WTC11 (cell line): ENCODE results near the gene DLL1. TPM values are rescaled to one million over a fixed set of nuclear protein-coding genes. Genes with fewer than 3 reads are reported as not detected.

Source experiments
- ATAC-seq: fragments of 200-7000 bp; cut with Tn5 transposase; 2 replicates; pipeline ENCODE4 v1.10.0; 2021; ENCODE audit warnings: mild to moderate bottlenecking, moderate library complexity
- CTCF ChIA-PET: fragments of 300-600 bp; sonication (Branson Sonifier 250); formaldehyde crosslinking; loops from one replicate; lab custom pipeline; 2021; ENCODE audit warnings: antibody characterized with exemption; lab: Charles Lee
- POLR2A ChIA-PET: fragments of 350-600 bp; sonication (Branson Sonifier 250); formaldehyde crosslinking; loops from one replicate; lab custom pipeline; 2021; ENCODE audit warnings: antibody characterized with exemption; lab: Charles Lee
- DNase-seq: peaks from one replicate; pipeline ENCODE4 v3.0.0; 2021; ENCODE audit warnings: low spot score
- H3K27ac Mint-ChIP-seq: 2 replicates; pipeline ENCODE4 v1.8.0; 2021; ENCODE audit warnings: mixed read lengths
- H3K27me3 Mint-ChIP-seq: 2 replicates; pipeline ENCODE4 v1.8.0; 2021; ENCODE audit warnings: low read depth, mild to moderate bottlenecking, moderate library complexity, mixed read lengths
- H3K36me3 Mint-ChIP-seq: 2 replicates; pipeline ENCODE4 v1.8.0; 2021; ENCODE audit warnings: mixed read lengths
- H3K4me1 Mint-ChIP-seq: 2 replicates; pipeline ENCODE4 v1.8.0; 2022; ENCODE audit warnings: mixed read lengths
- H3K4me3 Mint-ChIP-seq: 2 replicates; pipeline ENCODE4 v1.8.0; 2021; ENCODE audit warnings: mild to moderate bottlenecking, moderate library complexity, mixed read lengths
- H3K9me3 Mint-ChIP-seq: 2 replicates; pipeline ENCODE4 v1.8.0; 2021; ENCODE audit warnings: mixed read lengths
- ATF1 ChIP-seq: sonication (generic); formaldehyde crosslinking; IDR thresholded peaks from 2 replicates; pipeline ENCODE4 v1.8.1; 2023; ENCODE audit warnings: mild to moderate bottlenecking, moderate library complexity, missing genetic modification reagents
- ATF6 ChIP-seq: sonication (generic); formaldehyde crosslinking; IDR thresholded peaks from 2 replicates; pipeline ENCODE4 v1.8.1; 2023; ENCODE audit warnings: mild to moderate bottlenecking, missing genetic modification reagents
- CREM ChIP-seq: sonication (generic); formaldehyde crosslinking; IDR thresholded peaks from 2 replicates; pipeline ENCODE4 v1.8.1; 2022; ENCODE audit warnings: mild to moderate bottlenecking, missing genetic modification reagents, moderate library complexity
- ESRRA ChIP-seq: sonication (generic); formaldehyde crosslinking; IDR thresholded peaks from 2 replicates; pipeline ENCODE4 v1.8.1; 2022; ENCODE audit warnings: mild to moderate bottlenecking, missing genetic modification reagents, borderline replicate concordance
- GTF2I ChIP-seq: fragments of 250-450 bp; sonication (Bioruptor Pico); conservative IDR thresholded peaks from 2 replicates; pipeline ENCODE4 v1.4.0; 2021; ENCODE audit warnings: mild to moderate bottlenecking
- HMGXB4 ChIP-seq: sonication (generic); formaldehyde crosslinking; IDR thresholded peaks from 2 replicates; pipeline ENCODE4 v1.8.1; 2023; ENCODE audit warnings: mild to moderate bottlenecking, moderate library complexity, missing genetic modification reagents
- IRF1 ChIP-seq: sonication (generic); formaldehyde crosslinking; IDR thresholded peaks from 2 replicates; pipeline ENCODE4 v1.8.0; 2023; ENCODE audit warnings: missing genetic modification reagents
- JAZF1 ChIP-seq: fragments of 250-450 bp; sonication (Bioruptor Pico); IDR thresholded peaks from 2 replicates; pipeline ENCODE4 v1.9.0; 2021; ENCODE audit warnings: moderate library complexity, mild to moderate bottlenecking, inconsistent platforms
- JUN ChIP-seq: sonication (generic); formaldehyde crosslinking; IDR thresholded peaks from 2 replicates; pipeline ENCODE4 v1.8.0; 2023; ENCODE audit warnings: mild to moderate bottlenecking, missing genetic modification reagents
- KAT7 ChIP-seq: sonication (generic); formaldehyde crosslinking; IDR thresholded peaks from 2 replicates; pipeline ENCODE4 v1.8.1; 2023; ENCODE audit warnings: missing genetic modification reagents, mild to moderate bottlenecking, borderline replicate concordance
- MAX ChIP-seq: sonication (generic); formaldehyde crosslinking; IDR thresholded peaks from 2 replicates; pipeline ENCODE4 v1.8.0; 2022; ENCODE audit warnings: mild to moderate bottlenecking, missing genetic modification reagents
- NFE2L1 ChIP-seq: sonication (generic); formaldehyde crosslinking; IDR thresholded peaks from 2 replicates; pipeline ENCODE4 v1.8.1; 2023; ENCODE audit warnings: missing genetic modification reagents
- PRDM15 ChIP-seq: sonication (generic); formaldehyde crosslinking; IDR thresholded peaks from 2 replicates; pipeline ENCODE4 v1.8.0; 2022; ENCODE audit warnings: missing genetic modification reagents
- SMAD3 ChIP-seq: sonication (generic); formaldehyde crosslinking; IDR thresholded peaks from 2 replicates; pipeline ENCODE4 v1.8.0; 2022; ENCODE audit warnings: missing genetic modification reagents, mild to moderate bottlenecking, borderline replicate concordance
- SMAD4 ChIP-seq: sonication (generic); formaldehyde crosslinking; IDR thresholded peaks from 2 replicates; pipeline ENCODE4 v1.8.0; 2022; ENCODE audit warnings: mild to moderate bottlenecking, missing genetic modification reagents
- SP1 ChIP-seq: sonication (generic); formaldehyde crosslinking; conservative IDR thresholded peaks from 2 replicates; pipeline ENCODE4 v1.8.1; 2022; ENCODE audit warnings: missing genetic modification reagents
- TCF7 ChIP-seq: sonication (generic); formaldehyde crosslinking; IDR thresholded peaks from 2 replicates; pipeline ENCODE4 v1.8.0; 2022; ENCODE audit warnings: mild to moderate bottlenecking, low read depth, missing genetic modification reagents, moderate library complexity
- TEAD1 ChIP-seq: sonication (generic); formaldehyde crosslinking; IDR thresholded peaks from 2 replicates; pipeline ENCODE4 v1.8.0; 2022; ENCODE audit warnings: mild to moderate bottlenecking, missing genetic modification reagents
- TP53 ChIP-seq: sonication (generic); formaldehyde crosslinking; IDR thresholded peaks from 2 replicates; pipeline ENCODE4 v1.8.1; 2023; ENCODE audit warnings: mild to moderate bottlenecking, missing genetic modification reagents
- ZNF121 ChIP-seq: sonication (generic); formaldehyde crosslinking; IDR thresholded peaks from 2 replicates; pipeline ENCODE4 v1.8.0; 2023; ENCODE audit warnings: missing genetic modification reagents
- ZNF281 ChIP-seq: sonication (generic); formaldehyde crosslinking; IDR thresholded peaks from 2 replicates; pipeline ENCODE4 v1.8.0; 2023; ENCODE audit warnings: mild to moderate bottlenecking, missing genetic modification reagents
- ZNF512 ChIP-seq: sonication (generic); formaldehyde crosslinking; IDR thresholded peaks from 2 replicates; pipeline ENCODE4 v1.8.1; 2022; ENCODE audit warnings: missing genetic modification reagents, borderline replicate concordance
- ZNF671 ChIP-seq: fragments of 250-450 bp; sonication (Bioruptor Pico); IDR thresholded peaks from 2 replicates; pipeline ENCODE4 v1.8.0; 2021; ENCODE audit warnings: mild to moderate bottlenecking
- total RNA-seq: library from RNA; stranded (reverse); gene quantifications from 3 replicates; pipeline ENCODE4 v1.2.3, GENCODE V29; 2021

The DLL1 gene
- total RNA-seq, 1 experiment from 2014 or later, result 25.3 TPM

GRCh38 chr6:170291271-170292110, 613 bp upstream of the DLL1 start:
- peak overlapping the region; percentile 88 for H3K4me3 Mint-ChIP-seq
- H3K36me3 Mint-ChIP-seq, result peaks cover 13% of the 10 kb centered on the region
- ChIA-PET CTCF (interaction anchor here (0.7 to 1.7 kb wide), 11 partner anchors 10 to 460 kb away, joined by 3 to 12 read pairs (median 3); partner anchors contain the start of gene FAM120B), POLR2A (interaction anchor here (0.6 to 1.5 kb wide), 6 partner anchors 12 to 590 kb away, joined by 3 to 6 read pairs (median 4); no protein-coding TSS in a partner anchor)
- H3K9me3 Mint-ChIP-seq, result no peaks in the 10 kb centered on the region
- peaks cover 81% of the 10 kb centered on the region for H3K27me3 Mint-ChIP-seq
- peak; percentile 54 for ATAC-seq
- peak; percentile 91 for DNase-seq
- peak overlapping the region; percentile 93 for H3K27ac Mint-ChIP-seq
- H3K4me1 Mint-ChIP-seq, result peaks cover 56% of the 10 kb centered on the region
- TF ChIP-seq JUN (CRISPR knock-in tag), result no peak
- no peak for TF ChIP-seq GTF2I (CRISPR knock-in tag)
- no peak for TF ChIP-seq PRDM15 (CRISPR knock-in tag)
- TF ChIP-seq SP1 (CRISPR knock-in tag), result peak; percentile 48
- TF ChIP-seq ESRRA (CRISPR knock-in tag), result no peak
- TF ChIP-seq SMAD4 (CRISPR knock-in tag), result no peak
- TF ChIP-seq ZNF512, result no peak
- TF ChIP-seq CREM, result no peak
- no peak for TF ChIP-seq JAZF1 (CRISPR knock-in tag)
- TF ChIP-seq KAT7, result no peak
- TF ChIP-seq IRF1 (CRISPR knock-in tag), result no peak
- peak; percentile 52; the same call in 1 of the 2 replicates for TF ChIP-seq HMGXB4 (CRISPR knock-in tag)
- no peak for TF ChIP-seq ZNF671 (CRISPR knock-in tag)
- TF ChIP-seq ZNF121, result no peak
- TF ChIP-seq TEAD1 (CRISPR knock-in tag), result no peak
- no peak for TF ChIP-seq ATF1 (CRISPR knock-in tag)
- TF ChIP-seq MAX (CRISPR knock-in tag), result peak; percentile 56; the same call in 1 of the 2 replicates
- no peak for TF ChIP-seq TCF7 (CRISPR knock-in tag)
- no peak for TF ChIP-seq ATF6 (CRISPR knock-in tag)
- no peak for TF ChIP-seq TP53 (CRISPR knock-in tag)
- TF ChIP-seq ZNF281 (CRISPR knock-in tag), result no peak
- TF ChIP-seq NFE2L1 (CRISPR knock-in tag), result no peak
- TF ChIP-seq SMAD3, result no peak
